PC-9 (cell line): Measurements from ENCODE around the gene RNU11. TPM values are rescaled to one million over a fixed set of nuclear protein-coding genes. Genes with fewer than 3 reads are reported as not detected.
"Not testable (repeated sequence)": the region's sequence is repeated elsewhere in the genome, so short reads cannot be mapped to it uniquely, and the experiment has no call there.

Experiments used
- BruUV-seq: library from RNA; stranded (reverse); fragments of 400-500 nt; replicated peaks from 2 replicates; lab custom pipeline; 2021; lab: Mats Ljungman, UMichigan
- CTCF ChIA-PET: fragments of 300-600 bp; sonication (Branson Sonifier 250); formaldehyde crosslinking; loops from one replicate; lab custom pipeline; 2022; ENCODE audit warnings: antibody characterized with exemption; lab: Charles Lee
- POLR2A ChIA-PET: fragments of 300-600 bp; sonication (Branson Sonifier 250); formaldehyde crosslinking; loops from one replicate; lab custom pipeline; 2022; ENCODE audit warnings: antibody characterized with exemption; ENCODE audit not compliant: unreplicated experiment; lab: Charles Lee
- DNase-seq, 2 experiments: peaks; one replicate each; pipeline versions ENCODE4 v3.0.0 to v3.0.0-alpha.2; 2015 to 2022; ENCODE audit warnings: mixed read lengths in 1 of 2
- H2AFZ ChIP-seq: fragments of 200-600 bp; sonication (generic); 2 replicates; pipeline ENCODE4 v1.8.1; 2017; ENCODE audit warnings: antibody characterized with exemption
- H3F3A ChIP-seq: fragments of 200-600 bp; sonication (generic); 2 replicates; pipeline ENCODE4 v1.8.1; 2017; ENCODE audit warnings: antibody characterized with exemption, mild to moderate bottlenecking, low read depth; ENCODE audit not compliant: insufficient read depth
- H3K27ac ChIP-seq: fragments of 200-600 bp; sonication (generic); 2 replicates; pipeline ENCODE4 v1.6.1; 2016; ENCODE audit warnings: mixed run types
- H3K27me3 ChIP-seq: fragments of 200-600 bp; sonication (generic); 2 replicates; pipeline ENCODE4 v1.6.1; 2016; ENCODE audit warnings: low read depth, mixed run types; ENCODE audit not compliant: insufficient read depth
- H3K36me3 ChIP-seq: fragments of 200-600 bp; sonication (generic); 2 replicates; pipeline ENCODE4 v1.6.1; 2016; ENCODE audit warnings: low read depth, mixed run types
- H3K4me1 ChIP-seq: fragments of 200-600 bp; sonication (generic); replicated peaks from 2 replicates; pipeline ENCODE4 v1.6.1; 2016; ENCODE audit warnings: mixed run types; ENCODE audit not compliant: insufficient read depth
- H3K4me2 ChIP-seq: fragments of 200-600 bp; sonication (generic); 2 replicates; pipeline ENCODE4 v1.6.1; 2017; ENCODE audit warnings: mixed run types
- H3K4me3 ChIP-seq: fragments of 200-600 bp; sonication (generic); 2 replicates; pipeline ENCODE4 v1.6.1; 2016; ENCODE audit warnings: mixed run types
- H3K79me2 ChIP-seq: fragments of 200-600 bp; sonication (generic); 2 replicates; pipeline ENCODE4 v1.6.1; 2017; ENCODE audit warnings: low read depth, mixed run types
- H3K9me2 ChIP-seq: fragments of 200-600 bp; sonication (generic); 2 replicates; pipeline ENCODE4 v1.8.1; 2017; ENCODE audit warnings: mild to moderate bottlenecking; ENCODE audit not compliant: insufficient read depth
- H3K9me3 ChIP-seq: fragments of 200-600 bp; sonication (generic); 2 replicates; pipeline ENCODE4 v1.8.1; 2016; ENCODE audit warnings: low read depth; ENCODE audit not compliant: insufficient read depth
- H4K20me1 ChIP-seq: fragments of 200-600 bp; sonication (generic); 2 replicates; pipeline ENCODE4 v1.8.1; 2017; ENCODE audit not compliant: insufficient read depth
- CTCF ChIP-seq: fragments of 200-600 bp; sonication (generic); conservative IDR thresholded peaks from 2 replicates; pipeline ENCODE4 v1.6.1; 2017; ENCODE audit warnings: mixed run types, antibody characterized with exemption, mild to moderate bottlenecking, moderate library complexity
- intact Hi-C: fragments of 100-400 bp; cut with micrococcal nuclease; formaldehyde crosslinking; loops from one replicate; pipeline ENCODE4 v1.10.0; 2022; ENCODE audit not compliant: unreplicated experiment
- total RNA-seq: library from RNA; stranded (reverse); gene quantifications from 2 replicates; pipeline ENCODE4 v1.2.3, GENCODE V29; 2021

Gene RNU11
- total RNA-seq, 1 experiment from 2014 or later: not detected

DNA sequence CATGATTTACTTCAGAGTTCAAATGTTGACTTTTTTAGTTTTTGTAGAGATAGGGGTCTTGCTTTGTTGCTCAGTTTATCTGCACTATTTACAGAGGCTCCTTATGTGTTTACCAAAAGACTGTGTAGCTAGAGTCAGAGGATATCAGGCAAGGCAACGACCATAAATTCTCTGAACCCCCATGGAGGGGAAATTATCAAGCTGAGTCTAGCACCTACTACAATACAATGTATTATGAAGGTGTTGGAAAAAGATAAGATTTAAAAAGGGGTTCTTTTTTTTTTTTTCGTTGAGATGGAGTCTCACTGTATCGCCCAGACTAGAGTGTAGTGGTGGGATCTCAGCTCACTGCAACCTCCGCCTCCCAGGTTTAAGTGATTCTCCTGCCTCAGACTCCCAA, 36.5 kb downstream of the RNU11 start:
- TF ChIP-seq CTCF: no peak
- H3K4me1 ChIP-seq: no peaks in the 10 kb centered on the region
- H3K9me3 ChIP-seq: no peaks in the 10 kb centered on the region
- H3K36me3 ChIP-seq: no peaks in the 10 kb centered on the region
- no TSS peak for BruUV-seq
- no peak overlapping the region for H3K4me2 ChIP-seq
- intact Hi-C loops: no loop called here
- H3K27ac ChIP-seq: no peak overlapping the region
- H4K20me1 ChIP-seq: no peaks in the 10 kb centered on the region
- POLR2A ChIA-PET: interaction anchor here (0.7 kb wide), 1 partner anchor 66 kb away, joined by 3 read pairs; no protein-coding TSS in a partner anchor
- CTCF ChIA-PET: interaction anchor here (0.5 kb wide), 1 partner anchor 38 kb away, joined by 4 read pairs; no protein-coding TSS in a partner anchor
- no peak overlapping the region for H2AFZ ChIP-seq
- no peaks in the 10 kb centered on the region for H3K9me2 ChIP-seq
- no peak overlapping the region for H3K4me3 ChIP-seq
- H3F3A ChIP-seq: no peaks in the 10 kb centered on the region
- H3K79me2 ChIP-seq: no peaks in the 10 kb centered on the region
- H3K27me3 ChIP-seq: no peaks in the 10 kb centered on the region
- DNase-seq: no peak

DNA sequence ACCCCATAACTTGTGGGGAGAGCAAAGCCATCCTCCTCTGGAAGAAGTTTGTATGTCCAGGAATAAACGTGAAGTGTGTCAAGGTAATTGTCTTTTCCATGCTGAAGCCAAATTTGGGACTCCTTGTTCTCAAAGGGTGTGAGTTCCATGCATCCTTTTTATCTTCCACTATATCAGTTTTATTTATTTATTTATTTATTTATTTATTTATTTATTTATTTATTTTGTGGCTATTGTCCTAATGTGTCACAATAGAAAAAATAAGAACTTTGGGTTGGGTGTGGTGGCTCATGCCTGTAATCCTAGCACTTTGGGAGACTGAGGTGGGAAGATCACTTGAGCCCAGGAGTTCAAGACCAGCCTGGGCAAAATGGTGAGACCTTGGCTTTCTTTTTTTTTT, 43.2 kb downstream of the RNU11 start:
- H3K4me3 ChIP-seq, H3K9me3 ChIP-seq, CTCF ChIA-PET, POLR2A ChIA-PET, H3K4me2 ChIP-seq, intact Hi-C loops, H3K27me3 ChIP-seq, H4K20me1 ChIP-seq, H3K9me2 ChIP-seq, H3K36me3 ChIP-seq, H3K4me1 ChIP-seq, H3F3A ChIP-seq, H3K79me2 ChIP-seq, H2AFZ ChIP-seq, H3K27ac ChIP-seq, BruUV-seq, DNase-seq: not testable (repeated sequence)

Other genes with a start within 250 kb of the RNU11 start
- gene RCC1, start 142.6 kb upstream of the RNU11 start, total RNA-seq: 134 and 156 TPM in 2 replicates
- 31.7 and 43.0 TPM in 2 replicates for gene TRNAU1AP, start 95.5 kb upstream of the RNU11 start, total RNA-seq
- 7.6 and 13.2 TPM in 2 replicates for gene RAB42, start 56.3 kb upstream of the RNU11 start, total RNA-seq
- 19.9 and 28.4 TPM in 2 replicates for gene TAF12, start 5.5 kb upstream of the RNU11 start, total RNA-seq
- gene GMEB1, start 20.2 kb downstream of the RNU11 start, total RNA-seq: 8.9 and 9.7 TPM in 2 replicates
- gene YTHDF2, start 88.3 kb downstream of the RNU11 start, total RNA-seq: 46.4 and 63.4 TPM in 2 replicates
- gene OPRD1, start 163.6 kb downstream of the RNU11 start, total RNA-seq: not detected in 2 replicates